ENCODE measurements around the gene CAND1. TPM values are rescaled to one million over a fixed set of nuclear protein-coding genes. Genes with fewer than 3 reads are reported as not detected.
A peak's percentile ranks its signal among the peaks of the same experiment; 100 is the strongest.

The CAND1 gene
- total RNA-seq, 2 experiments from 2014 or later, result 216 to 221 TPM

DNA sequence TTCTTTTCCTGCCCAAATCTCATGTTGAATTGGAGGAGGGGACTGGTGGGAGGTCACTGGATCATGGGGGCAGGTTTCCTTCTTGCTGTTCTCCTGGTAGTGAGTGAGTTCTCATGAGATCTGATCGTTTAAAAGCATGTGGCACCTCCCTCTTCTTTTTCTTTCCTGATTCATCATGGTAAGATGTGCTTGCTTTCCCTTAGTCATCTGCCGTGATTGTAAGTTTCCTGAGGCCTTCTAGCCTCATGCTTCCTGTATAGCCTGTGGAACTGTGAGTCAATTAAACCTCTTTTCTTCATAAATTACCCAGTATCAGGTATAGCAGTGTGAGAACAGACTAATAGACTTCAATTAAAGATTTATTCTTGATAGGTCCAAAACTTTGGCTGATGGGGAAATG, 83.5 kb downstream of the CAND1 start:
- Mint-ChIP-seq H3K27me3 (no peaks in the 10 kb centered on the region), H3K4me1 (ENCODE audit: low read depth) (peaks cover 16% of the 10 kb centered on the region), H3K4me3 (no peak overlapping the region), H3K36me3 (ENCODE audit: low read depth) (peaks cover 6% of the 10 kb centered on the region), H3K27ac (no peak overlapping the region), H3K9me3 (peaks cover 2% of the 10 kb centered on the region)
- TF ChIP-seq, protein P1, sequence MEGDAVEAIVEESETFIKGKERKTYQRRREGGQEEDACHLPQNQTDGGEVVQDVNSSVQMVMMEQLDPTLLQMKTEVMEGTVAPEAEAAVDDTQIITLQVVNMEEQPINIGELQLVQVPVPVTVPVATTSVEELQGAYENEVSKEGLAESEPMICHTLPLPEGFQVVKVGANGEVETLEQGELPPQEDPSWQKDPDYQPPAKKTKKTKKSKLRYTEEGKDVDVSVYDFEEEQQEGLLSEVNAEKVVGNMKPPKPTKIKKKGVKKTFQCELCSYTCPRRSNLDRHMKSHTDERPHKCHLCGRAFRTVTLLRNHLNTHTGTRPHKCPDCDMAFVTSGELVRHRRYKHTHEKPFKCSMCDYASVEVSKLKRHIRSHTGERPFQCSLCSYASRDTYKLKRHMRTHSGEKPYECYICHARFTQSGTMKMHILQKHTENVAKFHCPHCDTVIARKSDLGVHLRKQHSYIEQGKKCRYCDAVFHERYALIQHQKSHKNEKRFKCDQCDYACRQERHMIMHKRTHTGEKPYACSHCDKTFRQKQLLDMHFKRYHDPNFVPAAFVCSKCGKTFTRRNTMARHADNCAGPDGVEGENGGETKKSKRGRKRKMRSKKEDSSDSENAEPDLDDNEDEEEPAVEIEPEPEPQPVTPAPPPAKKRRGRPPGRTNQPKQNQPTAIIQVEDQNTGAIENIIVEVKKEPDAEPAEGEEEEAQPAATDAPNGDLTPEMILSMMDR (IDR thresholded peaks at IDR 0.05), result no peak
- CTCF ChIA-PET, result interaction anchor here (1.7 kb wide), 1 partner anchor 590 kb away, joined by 5 read pairs; no protein-coding TSS in a partner anchor
- intact Hi-C loops (cut with micrococcal nuclease), result loop anchor here (2.0 kb wide), 1 partner anchor 90 kb away; no protein-coding TSS in a partner anchor
- no peak for ATAC-seq
- POLR2A ChIA-PET, result interaction anchor here (0.8 kb wide), 1 partner anchor 83 kb away, joined by 3 read pairs; the partner anchor contains the start of gene CAND1
- DNase-seq, result no peak

GRCh38 chr12:67354322-67354721, 85.2 kb downstream of the CAND1 start:
- H3K4me3 Mint-ChIP-seq, result no peak overlapping the region
- ChIA-PET POLR2A (interaction anchor here (0.6 kb wide), 1 partner anchor 18 kb away, joined by 4 read pairs; no protein-coding TSS in a partner anchor), CTCF (interaction anchor here (0.7 to 7.2 kb wide), 8 partner anchors 8 to 763 kb away, joined by 3 to 90 read pairs (median 3); no protein-coding TSS in a partner anchor)
- intact Hi-C loops (cut with micrococcal nuclease), result no loop called here
- TF ChIP-seq, protein P1 (IDR thresholded peaks at IDR 0.05), result no peak
- H3K4me1 Mint-ChIP-seq (ENCODE audit: low read depth), result peaks cover 16% of the 10 kb centered on the region
- H3K27ac Mint-ChIP-seq, result no peak overlapping the region
- no peaks in the 10 kb centered on the region for H3K9me3 Mint-ChIP-seq
- no peaks in the 10 kb centered on the region for H3K27me3 Mint-ChIP-seq
- ATAC-seq, result no peak
- no peaks in the 10 kb centered on the region for H3K36me3 Mint-ChIP-seq (ENCODE audit: low read depth)
- no peak for DNase-seq

DNA sequence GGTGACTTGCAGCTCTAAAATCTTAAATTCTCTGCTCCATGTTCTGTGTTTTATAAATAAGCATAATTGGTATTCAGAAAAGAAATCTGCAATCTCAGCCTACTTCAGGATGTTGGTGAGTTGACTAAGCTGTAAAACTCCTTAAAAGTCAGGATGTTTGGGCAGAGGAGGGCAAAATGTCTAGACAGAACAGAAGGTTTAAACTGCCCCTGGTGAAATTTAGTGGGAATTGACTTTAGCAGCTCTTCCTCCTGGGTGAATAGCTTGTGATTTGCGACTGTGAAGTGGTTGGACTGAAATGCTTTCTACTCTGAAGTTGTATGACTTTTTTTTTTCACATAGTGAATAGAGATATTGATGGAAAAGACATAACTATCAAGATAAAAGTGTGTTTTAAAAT, 85.8 kb downstream of the CAND1 start:
- no peaks in the 10 kb centered on the region for H3K9me3 Mint-ChIP-seq
- ATAC-seq (no peak), DNase-seq (no peak)
- H3K36me3 Mint-ChIP-seq (ENCODE audit: low read depth), result no peaks in the 10 kb centered on the region
- no peak overlapping the region for H3K27ac Mint-ChIP-seq
- H3K27me3 Mint-ChIP-seq, result no peaks in the 10 kb centered on the region
- H3K4me1 Mint-ChIP-seq (ENCODE audit: low read depth), result peaks cover 16% of the 10 kb centered on the region
- POLR2A ChIA-PET, result no interaction called here
- H3K4me3 Mint-ChIP-seq, result no peak overlapping the region
- TF ChIP-seq, protein P1 (IDR thresholded peaks at IDR 0.05), result no peak
- CTCF ChIA-PET, result interaction anchor here (0.7 to 7.2 kb wide), 10 partner anchors 9 to 763 kb away, joined by 3 to 90 read pairs (median 3); no protein-coding TSS in a partner anchor
- intact Hi-C loops (cut with micrococcal nuclease), result no loop called here

GRCh38 chr12:67355428-67356379, 86.5 kb downstream of the CAND1 start:
- TF ChIP-seq, protein P1 (IDR thresholded peaks at IDR 0.05), result peak; percentile 72
- POLR2A ChIA-PET, result no interaction called here
- CTCF ChIA-PET, result interaction anchor here (0.6 to 7.2 kb wide), 26 partner anchors 9 to 1001 kb away, joined by 3 to 90 read pairs (median 4); partner anchors contain the start of gene IFNG-AS1
- Mint-ChIP-seq H3K36me3 (ENCODE audit: low read depth) (no peaks in the 10 kb centered on the region), H3K9me3 (no peaks in the 10 kb centered on the region), H3K27ac (no peak overlapping the region), H3K4me3 (no peak overlapping the region), H3K27me3 (no peaks in the 10 kb centered on the region), H3K4me1 (ENCODE audit: low read depth) (peaks cover 16% of the 10 kb centered on the region)
- ATAC-seq (no peak), DNase-seq (peak; percentile 20)
- intact Hi-C loops (cut with micrococcal nuclease), result loop anchor here (2.0 kb wide), 1 partner anchor 587 kb away; no protein-coding TSS in a partner anchor

All from activated CD8-positive, alpha-beta T cell treated with anti-CD3 and anti-CD28 coated beads for 36 hours (primary cell).